Measurements from ENCODE around the gene RGP1.

- TF ChIP-seq CTCF (IDR thresholded peaks at IDR 0.05; ENCODE audit: low read depth, low read length, poor library complexity, severe bottlenecking) (peak; percentile 85), EZH2phosphoT487 (IDR thresholded peaks at IDR 0.05; ENCODE audit: borderline replicate concordance, low read length) (no peak)
These were observed 19.2 kb upstream of the RGP1 start for GRCh38 chr9:35729700-35730485.

Data from DOHH2 (cell line).